ENCODE measurements around the gene SMIM41.

SMIM41 gene

DNA sequence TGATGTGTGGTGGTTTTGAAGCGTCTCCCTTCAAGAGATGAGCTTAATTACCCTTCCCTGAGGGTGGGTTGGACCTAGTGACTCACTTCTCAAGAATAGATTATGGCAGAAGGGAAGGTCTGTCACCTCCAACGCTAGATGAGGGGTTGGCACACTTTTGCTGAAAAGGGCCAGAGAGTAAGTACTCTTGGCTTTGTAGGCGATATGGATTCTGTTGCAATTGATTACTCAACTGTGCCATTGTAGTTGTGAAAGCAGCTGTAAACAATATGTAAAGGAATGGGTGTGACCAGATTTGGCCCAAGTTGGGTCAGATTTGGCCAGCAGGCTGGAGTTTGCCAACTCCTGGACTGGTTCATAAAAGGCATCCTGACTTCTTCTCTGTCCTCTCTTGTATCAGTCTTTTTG is 53.3 kb downstream of the SMIM41 start:
- no peaks in the 10 kb centered on the region for H3K9me3 ChIP-seq (ENCODE audit: insufficient read depth, low read depth, low read length)
- H3K27ac ChIP-seq (ENCODE audit: low read depth, low read length) = no peak overlapping the region
- H3K4me3 ChIP-seq (ENCODE audit: low read length) = no peak overlapping the region
- no peaks in the 10 kb centered on the region for H3K27me3 ChIP-seq (ENCODE audit: insufficient read depth, low read length)
- peaks cover 7% of the 10 kb centered on the region; the same call in 1 of the 2 replicates for H3K4me1 ChIP-seq (ENCODE audit: insufficient read depth, low read length)
- H3K36me3 ChIP-seq (ENCODE audit: insufficient read depth, low read length) = no peaks in the 10 kb centered on the region
- WGBS = 88% methylated on average over 3 of the region's 3 CpGs
- H3K9ac ChIP-seq (ENCODE audit: low read depth, low read length) = no peak overlapping the region

DNA sequence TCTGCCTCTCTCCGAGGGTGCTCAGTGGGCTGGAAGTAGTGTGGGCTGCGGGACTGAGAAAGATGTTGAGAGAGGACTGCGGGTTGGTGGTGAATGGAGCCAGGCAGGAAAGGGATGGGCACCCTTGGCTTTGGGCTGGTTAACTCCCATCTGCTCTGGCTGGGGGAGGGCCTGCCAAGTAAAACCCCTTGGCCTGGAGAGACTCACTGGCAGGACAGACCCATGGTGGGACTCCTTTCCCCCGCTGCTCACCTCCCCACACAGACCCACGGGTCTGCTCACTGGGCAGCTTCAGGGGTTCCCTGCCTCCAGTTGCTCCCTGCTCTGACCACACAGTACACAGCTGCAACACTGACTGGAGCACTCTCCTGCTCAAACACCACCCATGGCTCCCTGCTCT is 58.2 kb downstream of the SMIM41 start:
- no peak overlapping the region for H3K4me3 ChIP-seq (ENCODE audit: low read length)
- no peak overlapping the region for H3K27ac ChIP-seq (ENCODE audit: low read depth, low read length)
- WGBS = 92% methylated on average over 5 of the region's 5 CpGs
- H3K4me1 ChIP-seq (ENCODE audit: insufficient read depth, low read length) = no peaks in the 10 kb centered on the region
- H3K9me3 ChIP-seq (ENCODE audit: insufficient read depth, low read depth, low read length) = no peaks in the 10 kb centered on the region
- no peaks in the 10 kb centered on the region for H3K36me3 ChIP-seq (ENCODE audit: insufficient read depth, low read length)
- no peak overlapping the region for H3K9ac ChIP-seq (ENCODE audit: low read depth, low read length)
- no peaks in the 10 kb centered on the region for H3K27me3 ChIP-seq (ENCODE audit: insufficient read depth, low read length)

DNA sequence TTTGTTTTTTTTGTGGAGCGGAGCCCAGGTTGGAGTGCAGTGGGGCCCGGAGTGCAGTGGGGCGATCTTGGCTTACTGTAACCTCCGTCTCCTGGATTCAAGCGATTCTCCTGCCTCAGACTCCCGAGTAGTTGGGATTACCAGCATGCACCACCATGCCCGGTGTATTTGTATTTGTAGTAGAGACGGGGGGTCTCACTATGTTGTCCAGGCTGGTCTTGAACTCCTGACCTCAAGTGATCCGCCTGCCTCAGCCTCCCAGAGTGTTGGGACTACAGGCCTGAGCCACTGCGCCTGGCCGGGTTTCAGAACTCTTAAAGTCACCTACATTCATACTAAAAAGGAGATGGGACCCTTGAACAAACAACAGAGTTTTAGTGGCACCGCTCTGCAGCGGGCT is 59.6 kb downstream of the SMIM41 start:
- Histone ChIP-seq H3K9ac (ENCODE audit: low read depth, low read length) (no peak overlapping the region), H3K4me3 (ENCODE audit: low read length) (no peak overlapping the region), H3K4me1 (ENCODE audit: insufficient read depth, low read length) (no peaks in the 10 kb centered on the region), H3K36me3 (ENCODE audit: insufficient read depth, low read length) (no peaks in the 10 kb centered on the region), H3K27ac (ENCODE audit: low read depth, low read length) (no peak overlapping the region), H3K9me3 (ENCODE audit: insufficient read depth, low read depth, low read length) (no peaks in the 10 kb centered on the region), H3K27me3 (ENCODE audit: insufficient read depth, low read length) (no peaks in the 10 kb centered on the region)
- 88% methylated on average over 13 of the region's 13 CpGs for WGBS

DNA sequence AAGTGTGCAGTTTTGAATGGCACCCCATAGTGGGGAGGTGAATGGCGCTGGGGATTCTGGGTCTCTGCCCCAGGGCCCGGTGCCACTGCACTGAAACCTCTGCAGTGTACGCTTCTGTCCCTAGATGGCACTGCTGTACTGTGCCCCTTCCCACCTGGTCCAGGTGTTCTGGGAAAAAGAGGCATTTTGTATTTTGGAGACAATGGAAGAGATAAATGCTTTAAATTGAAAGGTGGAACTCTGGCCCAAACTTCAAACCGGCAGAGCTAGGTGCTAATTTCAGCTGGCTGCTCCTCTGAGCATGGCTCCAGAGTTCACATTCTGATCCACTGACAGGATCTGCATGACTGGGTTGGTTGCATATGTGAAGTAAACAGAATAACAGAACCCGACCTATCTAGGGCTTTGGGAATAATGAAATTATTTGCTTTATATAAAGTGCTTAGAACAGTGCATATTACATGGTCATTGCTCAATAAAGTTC is 60.1 kb downstream of the SMIM41 start:
- H3K4me1 ChIP-seq (ENCODE audit: insufficient read depth, low read length) = no peaks in the 10 kb centered on the region
- H3K27me3 ChIP-seq (ENCODE audit: insufficient read depth, low read length) = no peaks in the 10 kb centered on the region
- no peaks in the 10 kb centered on the region for H3K9me3 ChIP-seq (ENCODE audit: insufficient read depth, low read depth, low read length)
- no peak overlapping the region for H3K4me3 ChIP-seq (ENCODE audit: low read length)
- 27% methylated on average over 5 of the region's 5 CpGs for WGBS
- no peak overlapping the region for H3K9ac ChIP-seq (ENCODE audit: low read depth, low read length)
- H3K27ac ChIP-seq (ENCODE audit: low read depth, low read length) = no peak overlapping the region
- no peaks in the 10 kb centered on the region for H3K36me3 ChIP-seq (ENCODE audit: insufficient read depth, low read length)

DNA sequence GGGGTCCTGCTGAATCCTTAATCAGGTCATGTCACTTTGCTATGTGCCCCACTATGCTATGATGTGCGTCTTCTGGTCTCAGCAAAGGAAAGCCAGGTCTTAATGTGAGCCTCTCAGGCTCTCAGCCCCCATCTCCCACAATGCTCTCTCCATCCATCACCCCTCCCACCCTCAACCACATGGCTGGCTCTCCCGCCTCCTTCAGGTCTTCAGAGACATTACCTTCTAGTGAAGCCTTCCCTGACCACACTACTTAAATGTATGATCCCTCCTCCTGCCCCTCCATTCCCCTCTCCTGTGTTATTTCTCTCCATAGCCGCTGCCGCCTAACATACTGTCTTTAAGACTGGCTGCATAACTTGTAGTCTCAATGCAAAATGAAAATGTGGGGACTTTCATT is 61.8 kb downstream of the SMIM41 start:
- no peaks in the 10 kb centered on the region for H3K9me3 ChIP-seq (ENCODE audit: insufficient read depth, low read depth, low read length)
- no peak overlapping the region for H3K9ac ChIP-seq (ENCODE audit: low read depth, low read length)
- H3K4me3 ChIP-seq (ENCODE audit: low read length) = no peak overlapping the region
- H3K27me3 ChIP-seq (ENCODE audit: insufficient read depth, low read length) = no peaks in the 10 kb centered on the region
- no peaks in the 10 kb centered on the region for H3K36me3 ChIP-seq (ENCODE audit: insufficient read depth, low read length)
- WGBS = 82% methylated on average over 3 of the region's 4 CpGs
- no peaks in the 10 kb centered on the region for H3K4me1 ChIP-seq (ENCODE audit: insufficient read depth, low read length)
- no peak overlapping the region for H3K27ac ChIP-seq (ENCODE audit: low read depth, low read length)

DNA sequence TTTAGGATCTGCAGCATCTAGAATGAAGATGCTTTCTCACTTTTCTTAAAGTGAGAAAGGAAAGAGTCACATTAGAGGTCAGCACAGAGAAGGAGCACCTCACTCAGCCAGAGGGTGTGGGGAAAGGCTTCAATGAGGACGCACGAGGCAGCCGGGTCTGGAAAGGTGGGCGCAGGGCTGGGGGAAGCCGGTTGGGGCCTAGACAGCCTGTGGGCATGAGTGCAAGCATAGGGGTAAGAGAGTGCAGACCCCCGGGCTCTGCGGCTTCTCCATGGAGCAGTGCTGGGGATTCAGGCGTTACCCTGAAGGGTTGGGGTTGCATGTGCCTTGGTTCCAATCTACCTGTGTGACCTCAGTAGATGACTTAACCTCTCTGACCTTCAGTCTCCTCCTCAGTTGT is 62.4 kb downstream of the SMIM41 start:
- Histone ChIP-seq H3K36me3 (ENCODE audit: insufficient read depth, low read length) (no peaks in the 10 kb centered on the region), H3K27ac (ENCODE audit: low read depth, low read length) (no peak overlapping the region), H3K27me3 (ENCODE audit: insufficient read depth, low read length) (no peaks in the 10 kb centered on the region), H3K9me3 (ENCODE audit: insufficient read depth, low read depth, low read length) (no peaks in the 10 kb centered on the region), H3K4me3 (ENCODE audit: low read length) (no peak overlapping the region), H3K4me1 (ENCODE audit: insufficient read depth, low read length) (peaks cover 1% of the 10 kb centered on the region; the same call in 1 of the 2 replicates), H3K9ac (ENCODE audit: low read depth, low read length) (no peak overlapping the region)
- 92% methylated on average over 8 of the region's 8 CpGs for WGBS

DNA sequence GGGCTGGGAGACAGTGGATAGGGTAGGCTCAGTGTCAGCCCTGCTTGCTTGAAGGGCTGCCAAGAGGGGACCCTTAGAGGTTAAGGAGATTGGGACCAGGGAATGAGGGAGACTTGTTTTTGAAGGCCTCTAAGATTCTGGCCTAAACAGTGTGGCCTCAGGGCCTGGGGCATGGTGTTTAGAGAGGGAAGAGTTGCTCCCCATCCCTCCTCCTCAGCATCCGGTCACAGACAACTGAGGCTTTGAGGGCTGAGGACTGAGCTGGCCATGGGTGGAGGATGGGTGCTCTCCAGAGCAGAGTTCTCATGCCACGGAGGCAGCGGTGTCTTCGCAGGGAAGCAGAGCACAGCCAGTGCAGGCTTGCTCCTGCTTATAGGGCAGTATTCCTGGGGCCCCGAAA is 62.9 kb downstream of the SMIM41 start:
- 91% methylated on average over 5 of the region's 5 CpGs for WGBS
- Histone ChIP-seq H3K27ac (ENCODE audit: low read depth, low read length) (no peak overlapping the region), H3K36me3 (ENCODE audit: insufficient read depth, low read length) (no peaks in the 10 kb centered on the region), H3K9ac (ENCODE audit: low read depth, low read length) (no peak overlapping the region), H3K4me3 (ENCODE audit: low read length) (no peak overlapping the region), H3K4me1 (ENCODE audit: insufficient read depth, low read length) (peaks cover 4% of the 10 kb centered on the region; the same call in 1 of the 2 replicates), H3K27me3 (ENCODE audit: insufficient read depth, low read length) (no peaks in the 10 kb centered on the region), H3K9me3 (ENCODE audit: insufficient read depth, low read depth, low read length) (no peaks in the 10 kb centered on the region)

DNA sequence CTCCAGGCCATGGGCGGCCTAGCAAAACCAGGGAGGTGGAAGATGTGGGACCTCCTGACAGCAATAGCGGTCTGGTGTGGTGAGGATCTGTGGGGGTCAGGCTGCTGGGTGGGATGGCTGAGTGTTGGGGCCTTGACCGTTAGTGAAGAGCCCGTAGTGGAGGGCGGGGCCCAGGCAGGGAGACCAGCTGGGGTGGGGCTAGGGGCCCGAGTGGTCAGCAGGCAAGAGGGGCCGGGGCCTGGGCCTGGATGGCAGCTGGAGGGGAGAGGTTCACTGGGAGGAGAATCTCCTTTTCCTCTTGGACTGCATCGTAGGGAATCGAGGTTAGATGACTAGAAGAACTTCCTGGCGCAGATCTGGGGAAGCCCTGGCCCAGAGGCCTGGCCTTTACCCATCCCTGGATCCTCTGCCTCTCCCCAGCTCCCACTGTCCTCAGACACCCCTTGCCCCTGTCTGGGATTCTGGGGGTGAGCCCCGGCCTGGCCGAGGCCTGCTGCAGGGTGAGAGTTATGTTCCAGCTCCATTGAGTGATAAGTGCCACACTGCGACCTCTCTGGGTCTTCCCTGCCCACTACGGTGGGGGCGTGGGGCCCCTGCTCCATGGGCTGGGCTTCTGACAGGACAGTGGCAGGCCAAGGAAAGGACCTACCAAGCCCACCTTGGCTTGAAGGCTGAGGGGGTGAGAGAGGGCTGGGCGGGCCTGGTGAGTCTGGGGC is 65.2 kb downstream of the SMIM41 start:
- Histone ChIP-seq H3K27ac (ENCODE audit: low read depth, low read length) (no peak overlapping the region), H3K4me1 (ENCODE audit: insufficient read depth, low read length) (peaks cover 11% of the 10 kb centered on the region), H3K9ac (ENCODE audit: low read depth, low read length) (no peak overlapping the region), H3K27me3 (ENCODE audit: insufficient read depth, low read length) (no peaks in the 10 kb centered on the region), H3K9me3 (ENCODE audit: insufficient read depth, low read depth, low read length) (no peaks in the 10 kb centered on the region), H3K4me3 (ENCODE audit: low read length) (no peak overlapping the region), H3K36me3 (ENCODE audit: insufficient read depth, low read length) (no peaks in the 10 kb centered on the region)
- WGBS = 92% methylated on average over 16 of the region's 16 CpGs

DNA sequence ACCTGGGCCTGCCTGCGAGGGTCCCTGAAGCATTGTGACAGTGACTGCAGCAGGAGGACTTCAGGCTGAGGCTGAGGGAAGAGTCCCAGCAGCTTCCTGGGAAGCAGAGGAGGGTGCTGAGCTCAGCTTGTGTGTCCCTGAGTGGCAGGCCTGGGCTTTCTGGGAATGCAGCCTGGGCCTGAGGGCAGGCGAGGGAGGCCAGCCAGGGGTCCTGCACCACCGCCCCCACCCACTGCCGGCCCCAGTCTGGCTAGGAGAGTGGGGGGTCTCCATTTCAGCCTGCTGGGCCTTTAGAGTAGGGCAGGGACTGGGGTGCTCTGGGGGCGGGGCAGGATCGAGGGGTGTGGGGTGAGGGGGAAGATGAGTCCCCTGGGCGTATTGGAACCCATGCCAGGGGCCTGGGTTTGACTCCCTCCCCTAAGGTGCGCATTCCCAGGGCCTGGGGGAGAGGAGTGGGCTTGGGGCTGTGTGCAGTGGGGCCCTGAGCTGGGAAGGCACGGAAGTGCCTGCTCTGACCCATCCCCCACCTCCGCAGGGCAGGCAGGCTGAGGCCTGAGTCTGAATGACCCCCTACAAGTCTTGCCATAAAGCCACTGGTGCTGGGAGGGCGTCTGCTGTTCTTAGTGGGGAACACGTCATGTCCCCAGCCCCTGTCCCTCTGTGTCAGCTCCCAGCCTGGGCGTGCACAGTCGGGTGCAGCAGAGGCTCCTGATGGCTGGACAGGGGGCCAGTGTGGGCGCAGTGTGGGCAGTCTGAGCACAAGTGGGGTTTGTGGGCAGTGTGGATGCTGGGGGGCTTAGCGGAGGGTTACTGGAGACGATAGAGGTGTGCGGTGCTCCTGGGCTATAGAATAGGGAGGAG is 66.0 kb downstream of the SMIM41 start:
- Histone ChIP-seq H3K4me3 (ENCODE audit: low read length) (no peak overlapping the region), H3K27ac (ENCODE audit: low read depth, low read length) (peak overlapping the region; percentile 28; the same call in 1 of the 2 replicates), H3K4me1 (ENCODE audit: insufficient read depth, low read length) (peaks cover 11% of the 10 kb centered on the region), H3K36me3 (ENCODE audit: insufficient read depth, low read length) (no peaks in the 10 kb centered on the region), H3K9ac (ENCODE audit: low read depth, low read length) (peak overlapping the region; percentile 29), H3K9me3 (ENCODE audit: insufficient read depth, low read depth, low read length) (no peaks in the 10 kb centered on the region), H3K27me3 (ENCODE audit: insufficient read depth, low read length) (no peaks in the 10 kb centered on the region)
- 76% methylated on average over 18 of the region's 18 CpGs for WGBS

DNA sequence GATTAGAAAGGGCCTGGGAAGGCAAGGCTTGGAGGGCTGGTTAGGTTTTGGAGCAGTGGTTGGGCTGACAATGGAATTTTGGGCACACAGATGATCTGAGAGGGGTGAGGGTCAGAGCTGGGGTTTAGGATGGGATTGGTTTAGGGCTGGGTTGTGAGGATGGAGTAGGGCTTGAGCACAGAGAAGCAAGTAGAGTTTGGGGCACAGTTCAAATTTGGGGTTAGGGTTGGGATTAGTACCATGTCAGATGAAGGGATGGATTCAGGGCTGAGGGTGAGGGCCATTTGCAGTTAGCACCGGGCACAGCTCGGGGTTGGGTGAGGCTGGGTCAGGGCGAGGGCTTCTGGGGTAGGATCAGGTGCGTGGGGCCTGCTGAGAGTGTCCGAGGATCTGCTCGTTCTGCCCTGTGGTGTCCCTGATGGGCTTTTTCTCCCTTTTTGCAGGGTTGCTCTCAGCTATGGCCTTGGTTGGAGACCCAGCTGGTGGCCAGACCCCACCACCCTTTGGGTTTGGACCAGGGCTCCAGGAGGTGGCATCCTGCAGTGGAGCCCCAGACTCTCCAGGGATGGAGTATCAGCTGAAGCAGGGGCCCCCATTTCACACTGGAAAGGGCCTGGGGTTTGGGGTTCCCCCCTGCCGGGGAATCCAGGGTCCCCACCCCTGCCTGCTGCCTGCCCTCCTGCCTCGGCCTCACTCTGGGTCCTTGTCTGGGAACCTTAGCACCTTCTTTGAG is 66.8 kb downstream of the SMIM41 start:
- peaks cover 11% of the 10 kb centered on the region for H3K4me1 ChIP-seq (ENCODE audit: insufficient read depth, low read length)
- no peaks in the 10 kb centered on the region for H3K9me3 ChIP-seq (ENCODE audit: insufficient read depth, low read depth, low read length)
- H3K36me3 ChIP-seq (ENCODE audit: insufficient read depth, low read length) = no peaks in the 10 kb centered on the region
- 94% methylated on average over 8 of the region's 8 CpGs for WGBS
- H3K4me3 ChIP-seq (ENCODE audit: low read length) = no peak overlapping the region
- no peak overlapping the region for H3K27ac ChIP-seq (ENCODE audit: low read depth, low read length)
- no peaks in the 10 kb centered on the region for H3K27me3 ChIP-seq (ENCODE audit: insufficient read depth, low read length)
- H3K9ac ChIP-seq (ENCODE audit: low read depth, low read length) = peak overlapping the region; percentile 29

All from HUES64 (cell line).